GM12874 (cell line): ENCODE data around the gene BCAP29.

Source experiments
- TF ChIP-seq, protein P1 (sequence below): IDR thresholded peaks from 2 replicates; pipeline ENCODE4 v1.5.1; 2011; ENCODE audit warnings: low read depth, mild to moderate bottlenecking, control low read depth, low read length, moderate library complexity; ENCODE audit not compliant: insufficient read depth

BCAP29 gene

DNA sequence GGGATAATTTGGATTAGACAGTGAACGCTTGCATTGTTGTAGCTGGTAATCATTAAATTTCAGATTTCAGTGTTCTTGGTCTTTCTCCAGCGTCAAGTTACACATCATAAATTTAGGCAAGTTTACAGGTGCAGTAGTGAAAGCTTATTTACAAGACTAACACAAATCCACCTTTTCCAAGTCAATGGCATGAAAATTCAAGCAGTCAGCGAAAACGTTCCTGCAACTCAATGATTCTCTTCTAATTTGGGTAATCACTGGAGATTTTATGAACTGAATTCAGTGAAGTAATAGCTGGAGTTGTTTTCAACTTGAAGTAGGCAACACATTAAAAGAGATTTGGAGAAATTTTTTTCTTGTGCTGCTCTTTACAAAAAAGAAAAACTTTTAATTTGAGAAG, 17.9 kb downstream of the BCAP29 start:
- TF ChIP-seq, protein P1, sequence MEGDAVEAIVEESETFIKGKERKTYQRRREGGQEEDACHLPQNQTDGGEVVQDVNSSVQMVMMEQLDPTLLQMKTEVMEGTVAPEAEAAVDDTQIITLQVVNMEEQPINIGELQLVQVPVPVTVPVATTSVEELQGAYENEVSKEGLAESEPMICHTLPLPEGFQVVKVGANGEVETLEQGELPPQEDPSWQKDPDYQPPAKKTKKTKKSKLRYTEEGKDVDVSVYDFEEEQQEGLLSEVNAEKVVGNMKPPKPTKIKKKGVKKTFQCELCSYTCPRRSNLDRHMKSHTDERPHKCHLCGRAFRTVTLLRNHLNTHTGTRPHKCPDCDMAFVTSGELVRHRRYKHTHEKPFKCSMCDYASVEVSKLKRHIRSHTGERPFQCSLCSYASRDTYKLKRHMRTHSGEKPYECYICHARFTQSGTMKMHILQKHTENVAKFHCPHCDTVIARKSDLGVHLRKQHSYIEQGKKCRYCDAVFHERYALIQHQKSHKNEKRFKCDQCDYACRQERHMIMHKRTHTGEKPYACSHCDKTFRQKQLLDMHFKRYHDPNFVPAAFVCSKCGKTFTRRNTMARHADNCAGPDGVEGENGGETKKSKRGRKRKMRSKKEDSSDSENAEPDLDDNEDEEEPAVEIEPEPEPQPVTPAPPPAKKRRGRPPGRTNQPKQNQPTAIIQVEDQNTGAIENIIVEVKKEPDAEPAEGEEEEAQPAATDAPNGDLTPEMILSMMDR: no peak

DNA sequence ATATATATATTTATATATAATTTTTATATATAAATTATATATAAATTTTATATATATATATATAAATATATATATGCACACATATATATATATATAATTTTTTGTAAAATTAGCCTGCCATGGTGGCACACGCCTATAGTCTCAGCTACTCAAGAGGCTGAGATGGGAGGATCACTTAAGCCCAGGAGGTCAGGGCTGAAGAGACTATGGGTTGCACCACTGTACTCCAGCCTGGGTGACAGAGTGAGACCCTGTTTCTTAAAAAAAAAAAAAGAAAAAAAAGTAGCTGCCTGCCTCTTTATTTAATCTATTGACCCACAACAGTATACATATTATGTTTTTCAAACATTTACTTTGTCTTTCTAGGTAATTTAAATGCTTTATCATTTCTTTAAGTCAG, 19.2 kb downstream of the BCAP29 start:
- TF ChIP-seq, protein P1: no peak

DNA sequence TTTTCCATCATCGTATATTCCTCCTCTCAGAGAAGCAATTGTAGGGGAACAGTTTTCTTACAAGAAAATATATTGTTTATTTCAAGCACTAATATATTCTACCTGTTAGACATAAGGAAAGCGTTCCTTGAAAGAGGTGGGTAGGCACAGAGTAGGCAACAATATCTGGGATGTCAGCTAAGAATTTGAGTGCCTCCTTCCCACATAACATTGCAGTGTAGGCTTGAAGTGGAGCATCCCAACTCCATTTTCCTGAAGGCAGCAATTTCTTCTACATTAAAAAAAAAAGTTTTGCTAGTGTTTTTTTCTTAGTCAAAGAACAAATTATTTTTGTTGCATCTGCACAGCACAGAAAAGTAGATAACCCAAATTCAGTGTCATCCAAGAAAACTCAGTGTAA, 20.8 kb downstream of the BCAP29 start:
- TF ChIP-seq, protein P1: no peak

DNA sequence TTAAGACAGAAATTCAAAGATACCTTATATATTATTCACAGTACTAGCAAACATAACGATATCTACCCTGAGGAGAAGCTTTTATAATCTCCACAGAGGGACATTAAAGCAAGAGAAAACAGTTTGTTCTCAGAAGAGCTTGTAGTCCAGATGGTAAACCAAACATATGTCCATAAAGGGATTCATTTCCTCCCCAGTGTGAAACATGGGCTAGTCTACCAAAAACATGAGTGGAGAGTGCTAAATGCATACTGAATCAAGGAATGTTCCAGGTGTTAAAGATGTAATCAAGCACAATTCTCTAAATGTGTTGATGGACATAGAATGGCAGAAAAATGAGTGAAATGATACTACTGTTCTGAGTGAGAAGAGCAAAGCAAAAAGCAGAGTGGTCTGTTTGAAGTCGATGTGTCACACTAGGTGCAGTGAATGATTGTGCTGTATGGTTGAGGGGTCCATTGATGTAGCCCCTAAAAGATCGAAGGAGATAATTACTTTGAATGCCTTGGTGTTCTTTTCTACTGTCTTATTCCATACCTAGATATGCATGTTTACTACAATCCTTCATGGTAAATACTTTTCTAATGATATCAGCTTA, 25.3 kb downstream of the BCAP29 start:
- TF ChIP-seq, protein P1: no peak

DNA sequence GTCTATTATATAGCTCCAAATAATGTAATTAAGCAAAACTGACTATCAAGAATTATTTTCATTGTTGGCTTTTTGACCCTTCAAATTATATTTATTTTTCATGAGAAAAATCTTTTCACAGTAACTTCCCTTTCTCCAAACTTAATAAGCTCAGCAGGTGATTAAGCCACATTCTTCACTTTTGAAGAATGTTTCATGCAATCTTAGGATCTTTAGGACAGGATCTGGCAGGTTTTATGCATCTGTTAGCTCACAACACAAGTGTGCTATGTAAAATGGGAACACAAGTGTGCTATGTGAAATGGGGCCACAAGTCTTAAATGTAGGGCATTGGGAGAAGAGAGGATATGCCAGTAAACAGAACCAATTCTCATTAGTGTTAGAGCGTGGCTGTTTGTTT, 26.3 kb downstream of the BCAP29 start:
- TF ChIP-seq, protein P1: no peak

DNA sequence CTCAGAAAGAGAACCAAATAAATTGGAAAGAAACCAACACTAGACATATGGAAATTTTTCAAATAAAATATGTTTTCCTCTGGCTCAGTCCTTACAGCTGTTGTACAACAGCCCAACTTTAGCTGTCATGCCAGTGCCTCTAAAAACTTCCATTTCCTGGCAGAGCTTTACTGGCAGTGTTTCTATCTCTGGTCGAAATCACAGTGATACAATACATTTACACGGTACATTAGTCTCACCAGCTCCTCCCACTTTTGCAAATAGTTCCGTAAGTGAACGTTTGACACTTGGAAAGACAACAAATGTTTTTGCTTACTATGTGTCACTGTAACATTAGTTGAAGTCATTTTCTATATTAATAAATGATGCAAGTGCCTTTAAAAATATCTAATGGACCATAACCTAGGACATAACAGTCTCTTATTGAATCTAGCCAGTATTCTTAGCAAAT, 29.8 kb downstream of the BCAP29 start:
- TF ChIP-seq, protein P1: no peak

DNA sequence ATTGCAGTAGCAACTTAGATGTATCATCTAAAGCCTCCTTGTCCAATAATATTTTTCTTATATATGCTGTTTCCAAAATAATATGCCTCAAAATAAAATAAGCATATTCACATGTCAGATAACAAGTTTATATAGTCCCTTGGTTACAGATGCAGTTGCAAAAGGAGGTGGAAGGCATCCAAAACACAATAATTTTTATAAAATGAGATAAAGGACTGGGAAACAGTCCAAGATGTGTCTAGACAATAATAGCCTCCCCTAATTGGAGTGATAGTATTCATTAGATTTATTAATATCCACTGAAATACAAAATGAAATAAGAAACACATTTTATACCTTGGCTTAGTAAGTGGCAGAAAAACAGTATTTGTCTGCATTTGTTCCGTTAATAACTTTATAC, 30.3 kb downstream of the BCAP29 start:
- TF ChIP-seq, protein P1: no peak
